Hepatocyte (in vitro differentiated cells): ENCODE results near the gene ZDHHC7.
A peak's percentile ranks its signal among the peaks of the same experiment; 100 is the strongest.

ENCODE experiments used
- EZH2 ChIP-seq: fragments of 200-600 bp; sonication (generic); IDR thresholded peaks from 2 replicates; pipeline ENCODE4 v1.6.1; 2016; ENCODE audit warnings: antibody characterized with exemption, mild to moderate bottlenecking, borderline replicate concordance
- TF ChIP-seq, protein P1 (sequence below): fragments of 200-600 bp; sonication (generic); IDR thresholded peaks from 2 replicates; pipeline ENCODE4 v1.5.1; 2016; ENCODE audit warnings: antibody characterized with exemption, mild to moderate bottlenecking; ENCODE audit not compliant: poor library complexity

DNA sequence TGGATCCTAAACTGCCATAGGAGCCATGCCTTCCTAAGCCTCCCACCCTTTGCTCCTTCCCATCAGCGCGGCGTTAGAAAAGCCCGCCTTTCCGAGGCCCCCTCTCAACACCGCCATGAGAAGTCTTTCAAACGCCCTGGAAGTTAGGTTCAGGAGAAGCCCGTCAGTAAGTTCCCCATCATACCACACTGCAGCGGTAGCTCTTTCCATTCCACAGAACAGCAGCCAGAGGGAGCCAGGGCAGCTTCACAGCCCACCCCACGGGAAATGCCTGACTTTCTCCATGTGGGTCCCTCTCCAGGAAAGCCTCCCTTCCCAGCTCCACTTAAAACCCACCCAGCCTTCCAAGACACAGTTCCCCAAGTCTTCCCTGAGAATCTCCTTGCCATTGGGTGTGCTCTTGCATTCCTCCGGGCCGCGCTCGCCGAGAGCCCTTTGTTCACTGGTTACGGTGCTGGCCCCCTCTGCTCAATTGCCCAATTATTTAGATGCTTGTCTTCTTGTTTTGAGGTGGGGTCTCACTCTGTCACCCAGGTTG, 44.9 kb upstream of the ZDHHC7 start:
- TF ChIP-seq, protein P1, sequence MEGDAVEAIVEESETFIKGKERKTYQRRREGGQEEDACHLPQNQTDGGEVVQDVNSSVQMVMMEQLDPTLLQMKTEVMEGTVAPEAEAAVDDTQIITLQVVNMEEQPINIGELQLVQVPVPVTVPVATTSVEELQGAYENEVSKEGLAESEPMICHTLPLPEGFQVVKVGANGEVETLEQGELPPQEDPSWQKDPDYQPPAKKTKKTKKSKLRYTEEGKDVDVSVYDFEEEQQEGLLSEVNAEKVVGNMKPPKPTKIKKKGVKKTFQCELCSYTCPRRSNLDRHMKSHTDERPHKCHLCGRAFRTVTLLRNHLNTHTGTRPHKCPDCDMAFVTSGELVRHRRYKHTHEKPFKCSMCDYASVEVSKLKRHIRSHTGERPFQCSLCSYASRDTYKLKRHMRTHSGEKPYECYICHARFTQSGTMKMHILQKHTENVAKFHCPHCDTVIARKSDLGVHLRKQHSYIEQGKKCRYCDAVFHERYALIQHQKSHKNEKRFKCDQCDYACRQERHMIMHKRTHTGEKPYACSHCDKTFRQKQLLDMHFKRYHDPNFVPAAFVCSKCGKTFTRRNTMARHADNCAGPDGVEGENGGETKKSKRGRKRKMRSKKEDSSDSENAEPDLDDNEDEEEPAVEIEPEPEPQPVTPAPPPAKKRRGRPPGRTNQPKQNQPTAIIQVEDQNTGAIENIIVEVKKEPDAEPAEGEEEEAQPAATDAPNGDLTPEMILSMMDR = peak; percentile 35
- TF ChIP-seq EZH2 = no peak
